Thoracic aorta (tissue), 2 donors: ENCODE data around the gene DOLPP1. TPM values are rescaled to one million over a fixed set of nuclear protein-coding genes. Genes with fewer than 3 reads are reported as not detected.
A peak's percentile ranks its signal among the peaks of the same experiment; 100 is the strongest.

Experiments
- ATAC-seq: fragments of 150-250 bp; one replicate; pipeline ENCODE4 v1.8.0; 2017; ENCODE audit warnings: low read depth; ENCODE audit not compliant: insufficient number of reproducible peaks, low FRiP score
- DNase-seq: peaks from one replicate; pipeline ENCODE4 v3.0.0-alpha.2; 2020; ENCODE audit warnings: low spot score
- H3K27ac ChIP-seq, 2 donors: fragments of 200-600 bp; sonication (generic); 1 replicate in 1 of 2; 2 replicates in 1 of 2; pipeline ENCODE4 v1.5.1; 2016; ENCODE audit warnings: mild to moderate bottlenecking in 2 of 2, moderate library complexity in 2 of 2
- H3K27me3 ChIP-seq: fragments of 200-600 bp; sonication (generic); replicated peaks from 2 replicates; pipeline ENCODE4 v1.6.0; 2016; ENCODE audit warnings: mild to moderate bottlenecking; ENCODE audit not compliant: insufficient read depth
- H3K36me3 ChIP-seq: fragments of 200-600 bp; sonication (generic); one replicate; pipeline ENCODE4 v1.5.1; 2016
- H3K4me1 ChIP-seq, 2 donors: fragments of 200-600 bp; sonication (generic); 1 replicate in 1 of 2; 2 replicates in 1 of 2; pipeline versions ENCODE4 v1.5.1 to v1.6.0; 2016; ENCODE audit warnings: low read depth in 2 of 2, mild to moderate bottlenecking in 1 of 2; ENCODE audit not compliant: control insufficient read depth in 1 of 2
- H3K4me3 ChIP-seq: fragments of 200-600 bp; sonication (generic); 2 replicates; pipeline ENCODE4 v1.5.1; 2016; ENCODE audit warnings: mild to moderate bottlenecking
- H3K9me3 ChIP-seq: fragments of 200-600 bp; sonication (generic); 2 replicates; pipeline ENCODE4 v1.5.1; 2016
- CTCF ChIP-seq: fragments of 200-600 bp; sonication (generic); IDR thresholded peaks from one replicate; pipeline ENCODE4 v1.5.1; 2019; ENCODE audit warnings: antibody characterized with exemption
- total RNA-seq, 2 donors: library from RNA; depleted of rRNA; stranded (reverse); fragments of >200 nt; gene quantifications; one replicate each; pipeline versions ENCODE4 v1.1.0 to v1.2.3, GENCODE V29; 2016

DOLPP1 gene
- total RNA-seq, 2 donors from 2014 or later = 3.4 to 9.7 TPM

GRCh38 chr9:129139233-129139992 lies 58.5 kb downstream of the DOLPP1 start:
- TF ChIP-seq CTCF = peak; percentile 97
- Histone ChIP-seq H3K27ac (peak overlapping the region; percentile 100), H3K4me3 (peak overlapping the region; percentile 76), H3K9me3 (no peaks in the 10 kb centered on the region), H3K27me3 (no peaks in the 10 kb centered on the region), H3K4me1 (peaks cover 57 to 73% of the 10 kb centered on the region in 2 donors), H3K36me3 (peaks cover 16% of the 10 kb centered on the region)
- ATAC-seq (peak; percentile 41), DNase-seq (peak; percentile 72)

GRCh38 chr9:129139993-129140396 lies 59.1 kb downstream of the DOLPP1 start:
- H3K4me1 ChIP-seq = peaks cover 57 to 79% of the 10 kb centered on the region in 2 donors
- no peaks in the 10 kb centered on the region for H3K27me3 ChIP-seq
- peak overlapping the region; percentile 76 for H3K4me3 ChIP-seq
- ATAC-seq = peak; percentile 62
- H3K9me3 ChIP-seq = no peaks in the 10 kb centered on the region
- DNase-seq = peak; percentile 95
- H3K27ac ChIP-seq = peak overlapping the region; percentile 100
- H3K36me3 ChIP-seq = peaks cover 11% of the 10 kb centered on the region
- no peak for TF ChIP-seq CTCF

Other genes with a start within 250 kb of the DOLPP1 start
- 10 to 100 TPM in 1 of 2 donors, 1 to 10 TPM in 1; 5.4 to 14.2 TPM for gene KYAT1, start 199.2 kb upstream of the DOLPP1 start, total RNA-seq
- gene LRRC8A, start 199.0 kb upstream of the DOLPP1 start, total RNA-seq = 100 to 1,000 TPM; 125 to 161 TPM
- gene PHYHD1, start 160.1 kb upstream of the DOLPP1 start, total RNA-seq = 10 to 100 TPM; 21.1 to 36.3 TPM
- 10 to 100 TPM; 10.6 to 17.6 TPM for gene DOLK, start 133.5 kb upstream of the DOLPP1 start, total RNA-seq
- gene NUP188, start 133.4 kb upstream of the DOLPP1 start, total RNA-seq = 100 to 1,000 TPM in 1 of 2 donors, 10 to 100 TPM in 1; 75.7 to 106 TPM
- 100 to 1,000 TPM; 101 to 184 TPM for gene SH3GLB2, start 52.8 kb upstream of the DOLPP1 start, total RNA-seq
- gene MIGA2, start 44.5 kb upstream of the DOLPP1 start, total RNA-seq = 10 to 100 TPM; 30.3 to 31.3 TPM
- gene CRAT, start 29.7 kb downstream of the DOLPP1 start, total RNA-seq = 100 to 1,000 TPM in 1 of 2 donors, 10 to 100 TPM in 1; 57.8 to 102 TPM
- 10 to 100 TPM; 72.2 to 93.3 TPM for gene PTPA, start 30.3 kb downstream of the DOLPP1 start, total RNA-seq
- 10 to 100 TPM; 65.4 to 81.2 TPM for gene IER5L, start 97.2 kb downstream of the DOLPP1 start, total RNA-seq